Neutrophil (primary cell): ENCODE data around the gene GIMAP7.

ENCODE experiments used
- H3K27ac ChIP-seq: fragments of 200-600 bp; sonication (generic); 2 replicates; pipeline ENCODE4 v1.5.1; 2016; ENCODE audit warnings: mild to moderate bottlenecking, moderate library complexity
- H3K27me3 ChIP-seq: fragments of 200-600 bp; sonication (generic); 2 replicates; pipeline ENCODE4 v1.6.0; 2016; ENCODE audit warnings: mild to moderate bottlenecking
- H3K36me3 ChIP-seq: fragments of 200-600 bp; sonication (generic); 2 replicates; pipeline ENCODE4 v1.5.1; 2017
- H3K4me1 ChIP-seq, 2 experiments: fragments of 200-600 bp in 1 of 2; sonication (generic) in 1 of 2; 1 replicate in 1 of 2; 2 replicates in 1 of 2; pipeline versions ENCODE4 v1.5.1 to v1.6.1; 2013 to 2016; ENCODE audit warnings: low read depth in 1 of 2, low read length in 1 of 2, mild to moderate bottlenecking in 1 of 2, moderate library complexity in 1 of 2; ENCODE audit not compliant: control insufficient read depth in 1 of 2, insufficient read depth in 1 of 2
- H3K4me3 ChIP-seq, 2 experiments: fragments of 200-600 bp in 1 of 2; sonication (generic) in 1 of 2; 1 replicate in 1 of 2; 2 replicates in 1 of 2; pipeline ENCODE4 v1.5.1; 2013 to 2016; ENCODE audit warnings: low read depth in 1 of 2, low read length in 1 of 2, mild to moderate bottlenecking in 1 of 2, moderate library complexity in 1 of 2
- H3K9me3 ChIP-seq: fragments of 200-600 bp; sonication (generic); 2 replicates; pipeline ENCODE4 v1.5.1; 2016
- TF ChIP-seq, protein P1 (sequence below): fragments of 200-600 bp; sonication (generic); IDR thresholded peaks from 2 replicates; pipeline ENCODE4 v1.5.1; 2016; ENCODE audit warnings: antibody characterized with exemption

The GIMAP7 gene

DNA sequence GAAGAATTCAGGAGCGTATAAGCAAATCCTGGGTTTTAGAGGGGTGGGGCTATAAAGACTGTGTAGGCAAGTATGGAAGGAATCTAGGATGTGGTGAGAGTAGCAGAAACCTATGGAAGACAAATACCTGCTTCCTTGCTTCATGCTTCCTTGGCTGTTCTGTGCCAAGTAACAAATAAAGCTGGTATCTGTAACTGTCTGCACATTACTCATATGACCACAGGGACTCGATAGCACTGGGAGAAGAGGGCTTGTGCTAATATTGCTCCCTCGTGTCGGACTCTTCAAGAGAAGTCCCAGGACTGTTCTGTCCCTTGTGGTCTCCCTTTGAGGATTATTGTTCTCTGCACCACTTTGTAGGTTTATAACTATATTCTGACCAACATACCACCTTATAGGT, 11.5 kb upstream of the GIMAP7 start:
- Histone ChIP-seq H3K4me1 (no peaks in the 10 kb centered on the region), H3K9me3 (no peaks in the 10 kb centered on the region), H3K27ac (no peak overlapping the region), H3K36me3 (no peaks in the 10 kb centered on the region), H3K4me3 (no peak overlapping the region), H3K27me3 (no peaks in the 10 kb centered on the region)
- TF ChIP-seq, protein P1, sequence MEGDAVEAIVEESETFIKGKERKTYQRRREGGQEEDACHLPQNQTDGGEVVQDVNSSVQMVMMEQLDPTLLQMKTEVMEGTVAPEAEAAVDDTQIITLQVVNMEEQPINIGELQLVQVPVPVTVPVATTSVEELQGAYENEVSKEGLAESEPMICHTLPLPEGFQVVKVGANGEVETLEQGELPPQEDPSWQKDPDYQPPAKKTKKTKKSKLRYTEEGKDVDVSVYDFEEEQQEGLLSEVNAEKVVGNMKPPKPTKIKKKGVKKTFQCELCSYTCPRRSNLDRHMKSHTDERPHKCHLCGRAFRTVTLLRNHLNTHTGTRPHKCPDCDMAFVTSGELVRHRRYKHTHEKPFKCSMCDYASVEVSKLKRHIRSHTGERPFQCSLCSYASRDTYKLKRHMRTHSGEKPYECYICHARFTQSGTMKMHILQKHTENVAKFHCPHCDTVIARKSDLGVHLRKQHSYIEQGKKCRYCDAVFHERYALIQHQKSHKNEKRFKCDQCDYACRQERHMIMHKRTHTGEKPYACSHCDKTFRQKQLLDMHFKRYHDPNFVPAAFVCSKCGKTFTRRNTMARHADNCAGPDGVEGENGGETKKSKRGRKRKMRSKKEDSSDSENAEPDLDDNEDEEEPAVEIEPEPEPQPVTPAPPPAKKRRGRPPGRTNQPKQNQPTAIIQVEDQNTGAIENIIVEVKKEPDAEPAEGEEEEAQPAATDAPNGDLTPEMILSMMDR = no peak

DNA sequence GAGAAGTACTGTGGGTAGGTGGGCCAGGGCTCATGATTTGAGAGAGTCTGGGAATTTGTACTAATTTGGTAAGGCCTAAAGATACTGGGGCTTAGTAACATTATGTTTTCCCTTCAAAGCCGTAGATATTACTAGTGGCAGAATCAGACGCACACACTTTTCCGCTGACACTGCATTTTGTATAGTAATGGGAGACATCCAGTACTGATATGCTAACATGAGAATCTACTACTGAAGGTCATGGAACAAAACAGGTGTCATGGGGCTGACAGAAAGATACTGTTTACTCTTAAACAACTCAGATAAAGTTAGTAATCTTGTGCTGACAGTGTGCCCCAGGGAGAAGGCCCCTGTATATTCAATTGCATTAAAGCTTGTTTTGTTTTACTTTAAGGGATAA, 11.1 kb upstream of the GIMAP7 start:
- TF ChIP-seq, protein P1 = no peak
- Histone ChIP-seq H3K9me3 (no peaks in the 10 kb centered on the region), H3K27me3 (no peaks in the 10 kb centered on the region), H3K4me1 (no peaks in the 10 kb centered on the region), H3K36me3 (no peaks in the 10 kb centered on the region), H3K4me3 (no peak overlapping the region), H3K27ac (no peak overlapping the region)

DNA sequence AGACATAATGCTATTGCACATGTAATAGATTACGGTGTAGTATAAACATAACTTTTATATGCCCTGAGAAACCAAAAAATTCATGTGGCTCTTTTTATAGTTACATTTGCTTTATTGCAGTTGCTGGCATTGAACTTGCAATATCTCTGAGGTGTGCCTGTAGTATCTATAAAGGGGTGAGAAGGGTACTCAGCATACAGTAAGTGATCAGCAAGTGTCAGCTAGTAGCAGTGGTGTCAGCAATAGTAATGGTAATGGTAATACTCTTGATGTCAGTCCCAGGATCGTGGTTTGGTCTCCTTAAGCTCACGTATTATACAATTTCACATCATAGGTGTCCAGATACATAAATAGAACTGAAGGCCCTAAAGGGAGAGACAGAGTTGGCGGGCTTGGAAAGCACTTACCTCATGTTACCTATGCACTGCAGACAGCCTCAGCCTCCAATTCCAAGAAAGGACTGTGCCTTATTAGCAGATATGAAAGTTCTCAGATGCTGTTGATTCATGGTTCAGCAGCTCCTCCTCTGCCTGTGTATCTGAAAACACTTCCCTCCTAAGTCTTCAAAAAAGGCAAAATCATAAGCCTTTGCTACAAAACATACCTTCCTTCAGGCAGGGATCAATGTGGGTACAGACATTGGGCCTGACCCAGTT, 6.6 kb upstream of the GIMAP7 start:
- TF ChIP-seq, protein P1 = no peak
- Histone ChIP-seq H3K36me3 (no peaks in the 10 kb centered on the region), H3K27ac (no peak overlapping the region), H3K9me3 (no peaks in the 10 kb centered on the region), H3K4me1 (no peaks in the 10 kb centered on the region), H3K27me3 (no peaks in the 10 kb centered on the region), H3K4me3 (no peak overlapping the region)

DNA sequence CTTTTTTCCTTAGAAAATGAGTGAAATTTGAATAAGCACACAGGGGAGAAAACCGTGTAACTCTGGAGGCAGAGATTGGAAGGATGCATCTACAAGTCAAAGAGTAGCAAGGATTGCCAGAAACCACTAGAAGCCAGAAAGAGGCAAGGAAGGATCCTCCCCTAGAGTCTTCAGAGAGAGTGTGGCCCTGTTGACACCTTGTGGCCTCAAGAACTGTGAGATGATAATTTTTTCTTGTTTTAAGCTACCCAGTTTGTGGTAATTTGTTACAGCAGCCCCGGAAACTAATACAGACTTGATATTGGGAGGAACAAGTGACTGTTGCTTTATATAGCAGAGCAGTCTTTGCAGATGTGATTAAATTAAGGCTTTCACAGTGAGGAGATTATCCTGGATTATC, 3.6 kb upstream of the GIMAP7 start:
- no peak overlapping the region for H3K27ac ChIP-seq
- no peaks in the 10 kb centered on the region for H3K4me1 ChIP-seq
- peaks cover 13% of the 10 kb centered on the region for H3K27me3 ChIP-seq
- TF ChIP-seq, protein P1 = no peak
- H3K36me3 ChIP-seq = no peaks in the 10 kb centered on the region
- no peak overlapping the region for H3K4me3 ChIP-seq
- H3K9me3 ChIP-seq = no peaks in the 10 kb centered on the region

DNA sequence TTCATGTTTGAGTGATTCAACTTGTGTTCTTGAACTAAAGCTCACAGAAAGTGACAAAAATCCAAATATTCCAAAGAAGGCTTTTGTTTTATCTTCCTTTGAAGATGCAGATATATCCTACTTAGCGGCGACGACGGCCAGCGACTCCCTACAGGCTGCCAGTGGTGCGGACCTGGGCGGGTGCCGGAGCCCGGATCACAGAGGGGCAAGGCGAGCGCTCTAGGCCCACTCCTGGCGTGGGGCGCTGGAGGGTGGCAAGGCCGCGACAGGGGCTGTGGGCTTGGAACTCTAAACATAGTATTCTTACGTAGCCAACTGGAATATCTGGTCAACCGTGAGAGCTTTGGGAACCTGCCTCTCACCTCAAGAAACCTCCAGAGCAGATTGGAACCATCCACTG, 914 bp upstream of the GIMAP7 start:
- TF ChIP-seq, protein P1 = no peak
- H3K27ac ChIP-seq = no peak overlapping the region
- H3K4me3 ChIP-seq = no peak overlapping the region
- peaks cover 17% of the 10 kb centered on the region for H3K27me3 ChIP-seq
- no peaks in the 10 kb centered on the region for H3K36me3 ChIP-seq
- no peaks in the 10 kb centered on the region for H3K4me1 ChIP-seq
- H3K9me3 ChIP-seq = no peaks in the 10 kb centered on the region
